DOHH2 (cell line): ENCODE results near the gene PEG3.

Experiments
- H3F3A ChIP-seq: fragments of 200-600 bp; sonication (generic), shearing (Covaris generic); 2 replicates; pipeline ENCODE4 v1.6.0; 2016; ENCODE audit warnings: antibody characterized with exemption, mild to moderate bottlenecking; ENCODE audit not compliant: control insufficient read depth, insufficient read depth
- H3K27ac ChIP-seq: fragments of 200-600 bp; sonication (generic); 2 replicates; pipeline ENCODE4 v1.5.1; 2014; ENCODE audit warnings: low read depth, mild to moderate bottlenecking, low read length, moderate library complexity
- H3K27me3 ChIP-seq: fragments of 200-600 bp; sonication (generic); 2 replicates; pipeline ENCODE4 v1.6.1; 2014; ENCODE audit warnings: mild to moderate bottlenecking, low read length, mixed read lengths; ENCODE audit not compliant: control insufficient read depth
- H3K36me3 ChIP-seq: fragments of 200-600 bp; sonication (generic); 2 replicates; pipeline ENCODE4 v1.6.1; 2014; ENCODE audit warnings: mild to moderate bottlenecking, low read length, moderate library complexity, mixed read lengths; ENCODE audit not compliant: control insufficient read depth
- H3K4me1 ChIP-seq: fragments of 200-600 bp; sonication (generic); 2 replicates; pipeline ENCODE4 v1.6.1; 2014; ENCODE audit warnings: mild to moderate bottlenecking, low read length, mixed read lengths; ENCODE audit not compliant: control insufficient read depth
- H3K4me2 ChIP-seq: fragments of 200-600 bp; sonication (generic); 2 replicates; pipeline ENCODE4 v1.6.0; 2014; ENCODE audit warnings: mild to moderate bottlenecking, low read length, moderate library complexity
- H3K4me3 ChIP-seq: fragments of 200-600 bp; sonication (generic); 2 replicates; pipeline ENCODE4 v1.5.1; 2014; ENCODE audit warnings: mild to moderate bottlenecking, low read length, mixed read lengths
- H3K79me2 ChIP-seq: fragments of 200-600 bp; sonication (generic); 2 replicates; pipeline ENCODE4 v1.6.1; 2014; ENCODE audit warnings: mild to moderate bottlenecking, low read length, mixed read lengths; ENCODE audit not compliant: control insufficient read depth
- H3K9me2 ChIP-seq: fragments of 200-600 bp; sonication (generic); replicated peaks from 2 replicates; pipeline ENCODE4 v1.6.1; 2014; ENCODE audit warnings: mild to moderate bottlenecking, low read length, mixed read lengths; ENCODE audit not compliant: control insufficient read depth
- H3K9me3 ChIP-seq: fragments of 200-600 bp; sonication (generic); 2 replicates; pipeline ENCODE4 v1.6.1; 2014; ENCODE audit warnings: antibody characterized with exemption, low read length, mixed read lengths; ENCODE audit not compliant: control insufficient read depth, insufficient read depth
- H4K20me1 ChIP-seq: fragments of 200-600 bp; sonication (generic); 2 replicates; pipeline ENCODE4 v1.6.0; 2014; ENCODE audit warnings: low read depth, mild to moderate bottlenecking, antibody characterized with exemption, low read length, moderate library complexity; ENCODE audit not compliant: control insufficient read depth, insufficient read depth
- EZH2phosphoT487 ChIP-seq: fragments of 200-600 bp; sonication (generic); IDR thresholded peaks from 2 replicates; pipeline ENCODE4 v1.6.1; 2017; ENCODE audit warnings: borderline replicate concordance, mild to moderate bottlenecking, antibody characterized with exemption, low read length, moderate library complexity, mixed read lengths
- TF ChIP-seq, protein P1 (sequence below): fragments of 200-600 bp; sonication (generic); IDR thresholded peaks from one replicate; pipeline ENCODE4 v1.5.1; 2014; ENCODE audit warnings: antibody characterized with exemption, mild to moderate bottlenecking, low read depth, low read length; ENCODE audit not compliant: poor library complexity, severe bottlenecking

Gene PEG3

DNA sequence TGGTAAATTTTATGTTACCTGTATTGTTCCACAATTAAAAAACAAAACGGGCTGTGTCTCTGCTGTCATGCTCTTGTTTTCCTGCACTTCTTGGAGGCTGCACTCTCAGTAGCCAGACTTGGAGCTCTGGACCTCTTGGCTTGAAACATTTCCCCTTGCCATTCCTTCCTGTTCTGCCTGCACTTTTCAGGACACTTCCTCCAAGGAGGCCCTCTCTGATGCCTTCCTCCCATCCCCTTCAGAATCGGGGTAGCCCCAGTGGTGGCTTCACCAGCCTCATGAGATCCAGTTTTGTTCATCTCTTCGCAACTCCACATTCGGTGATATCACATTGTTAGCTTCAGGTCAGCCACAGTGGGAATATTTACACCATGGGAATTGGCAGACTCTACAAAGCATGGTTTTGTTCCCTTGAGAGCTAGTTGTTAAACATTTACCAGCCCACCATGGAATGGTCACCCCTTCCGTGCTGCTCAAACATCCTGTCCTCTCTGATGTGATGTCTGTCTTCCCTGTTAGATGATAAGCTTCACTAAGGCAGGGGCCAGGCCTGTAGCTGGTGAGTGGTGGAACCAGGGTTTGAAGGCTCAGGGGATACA lies 40.2 kb upstream of the PEG3 start:
- H3K9me3 ChIP-seq: peaks cover 8% of the 10 kb centered on the region
- TF ChIP-seq, protein P1, sequence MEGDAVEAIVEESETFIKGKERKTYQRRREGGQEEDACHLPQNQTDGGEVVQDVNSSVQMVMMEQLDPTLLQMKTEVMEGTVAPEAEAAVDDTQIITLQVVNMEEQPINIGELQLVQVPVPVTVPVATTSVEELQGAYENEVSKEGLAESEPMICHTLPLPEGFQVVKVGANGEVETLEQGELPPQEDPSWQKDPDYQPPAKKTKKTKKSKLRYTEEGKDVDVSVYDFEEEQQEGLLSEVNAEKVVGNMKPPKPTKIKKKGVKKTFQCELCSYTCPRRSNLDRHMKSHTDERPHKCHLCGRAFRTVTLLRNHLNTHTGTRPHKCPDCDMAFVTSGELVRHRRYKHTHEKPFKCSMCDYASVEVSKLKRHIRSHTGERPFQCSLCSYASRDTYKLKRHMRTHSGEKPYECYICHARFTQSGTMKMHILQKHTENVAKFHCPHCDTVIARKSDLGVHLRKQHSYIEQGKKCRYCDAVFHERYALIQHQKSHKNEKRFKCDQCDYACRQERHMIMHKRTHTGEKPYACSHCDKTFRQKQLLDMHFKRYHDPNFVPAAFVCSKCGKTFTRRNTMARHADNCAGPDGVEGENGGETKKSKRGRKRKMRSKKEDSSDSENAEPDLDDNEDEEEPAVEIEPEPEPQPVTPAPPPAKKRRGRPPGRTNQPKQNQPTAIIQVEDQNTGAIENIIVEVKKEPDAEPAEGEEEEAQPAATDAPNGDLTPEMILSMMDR: no peak
- TF ChIP-seq EZH2phosphoT487: no peak

DNA sequence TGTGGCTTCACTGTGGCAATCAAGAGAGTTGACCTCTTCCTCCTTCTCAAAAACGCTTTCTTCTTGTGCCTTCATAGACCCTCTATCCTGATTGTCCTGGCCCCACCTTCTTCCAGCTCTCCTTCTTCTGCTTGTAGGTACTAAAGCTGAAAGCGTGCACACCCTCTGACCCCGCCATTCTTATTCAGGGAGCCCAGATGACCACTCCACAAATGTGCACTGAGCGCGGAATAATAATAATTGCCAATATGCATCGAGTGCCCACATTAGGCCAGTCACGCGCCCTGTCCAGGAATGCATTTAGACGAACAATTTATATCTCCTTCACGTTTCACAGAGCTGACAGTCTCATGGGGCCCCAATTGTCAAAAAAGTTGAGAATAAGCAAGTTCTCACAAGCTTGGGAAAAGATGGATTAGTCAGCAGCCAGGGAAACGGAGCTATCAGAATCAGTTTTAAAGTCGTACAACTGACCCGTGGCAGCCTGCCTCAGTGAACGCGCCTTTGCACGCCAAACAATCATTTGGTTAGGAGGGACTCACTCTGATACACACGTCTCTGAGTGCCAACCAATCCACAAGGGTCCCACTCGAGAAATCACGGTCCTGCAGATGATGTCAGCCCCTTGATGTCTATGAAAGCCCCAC lies 36.7 kb upstream of the PEG3 start:
- Histone ChIP-seq H3K79me2 (no peaks in the 10 kb centered on the region), H4K20me1 (no peaks in the 10 kb centered on the region), H3K4me2 (no peak overlapping the region), H3K9me3 (peaks cover 14% of the 10 kb centered on the region; the same call in 1 of the 2 replicates), H3K27ac (no peak overlapping the region), H3K9me2 (no peaks in the 10 kb centered on the region), H3F3A (no peaks in the 10 kb centered on the region), H3K36me3 (no peaks in the 10 kb centered on the region), H3K27me3 (no peaks in the 10 kb centered on the region), H3K4me3 (no peak overlapping the region), H3K4me1 (no peaks in the 10 kb centered on the region)
- TF ChIP-seq, protein P1: no peak
- no peak for TF ChIP-seq EZH2phosphoT487

More for the DNA sequence above, 40.2 kb upstream of the PEG3 start:
- no peaks in the 10 kb centered on the region for H3K36me3 ChIP-seq
- H3K4me2 ChIP-seq: no peak overlapping the region
- no peaks in the 10 kb centered on the region for H3F3A ChIP-seq
- H4K20me1 ChIP-seq: no peaks in the 10 kb centered on the region
- no peak overlapping the region for H3K4me3 ChIP-seq
- no peaks in the 10 kb centered on the region for H3K27me3 ChIP-seq
- H3K79me2 ChIP-seq: no peaks in the 10 kb centered on the region
- H3K27ac ChIP-seq: no peak overlapping the region
- H3K4me1 ChIP-seq: no peaks in the 10 kb centered on the region
- no peaks in the 10 kb centered on the region for H3K9me2 ChIP-seq

GRCh38 chr19:56875717-56876116 lies 35.2 kb upstream of the PEG3 start:
- Histone ChIP-seq H3K4me2 (no peak overlapping the region), H3K9me2 (no peaks in the 10 kb centered on the region), H3K36me3 (no peaks in the 10 kb centered on the region), H3K4me3 (no peak overlapping the region), H3K9me3 (peaks cover 14% of the 10 kb centered on the region; the same call in 1 of the 2 replicates), H4K20me1 (no peaks in the 10 kb centered on the region), H3K79me2 (no peaks in the 10 kb centered on the region), H3K27me3 (no peaks in the 10 kb centered on the region), H3F3A (no peaks in the 10 kb centered on the region), H3K27ac (no peak overlapping the region), H3K4me1 (no peaks in the 10 kb centered on the region)
- TF ChIP-seq EZH2phosphoT487: no peak
- TF ChIP-seq, protein P1: no peak
